HL-60 (cell line): ENCODE measurements around the gene FLYWCH2.

Source experiments
- GABPA ChIP-seq: IDR thresholded peaks from 2 replicates; pipeline ENCODE4 v1.6.1; 2012; ENCODE audit warnings: low read depth
- TF ChIP-seq, protein P1 (sequence below): IDR thresholded peaks from one replicate; pipeline ENCODE4 v1.5.1; 2011; ENCODE audit warnings: low read length, control low read depth, inconsistent platforms; ENCODE audit not compliant: insufficient read depth
- TF ChIP-seq, protein P2 (sequence below): IDR thresholded peaks from 2 replicates; pipeline ENCODE4 v1.6.1; 2012; ENCODE audit warnings: low read depth; ENCODE audit not compliant: insufficient replicate concordance

DNA sequence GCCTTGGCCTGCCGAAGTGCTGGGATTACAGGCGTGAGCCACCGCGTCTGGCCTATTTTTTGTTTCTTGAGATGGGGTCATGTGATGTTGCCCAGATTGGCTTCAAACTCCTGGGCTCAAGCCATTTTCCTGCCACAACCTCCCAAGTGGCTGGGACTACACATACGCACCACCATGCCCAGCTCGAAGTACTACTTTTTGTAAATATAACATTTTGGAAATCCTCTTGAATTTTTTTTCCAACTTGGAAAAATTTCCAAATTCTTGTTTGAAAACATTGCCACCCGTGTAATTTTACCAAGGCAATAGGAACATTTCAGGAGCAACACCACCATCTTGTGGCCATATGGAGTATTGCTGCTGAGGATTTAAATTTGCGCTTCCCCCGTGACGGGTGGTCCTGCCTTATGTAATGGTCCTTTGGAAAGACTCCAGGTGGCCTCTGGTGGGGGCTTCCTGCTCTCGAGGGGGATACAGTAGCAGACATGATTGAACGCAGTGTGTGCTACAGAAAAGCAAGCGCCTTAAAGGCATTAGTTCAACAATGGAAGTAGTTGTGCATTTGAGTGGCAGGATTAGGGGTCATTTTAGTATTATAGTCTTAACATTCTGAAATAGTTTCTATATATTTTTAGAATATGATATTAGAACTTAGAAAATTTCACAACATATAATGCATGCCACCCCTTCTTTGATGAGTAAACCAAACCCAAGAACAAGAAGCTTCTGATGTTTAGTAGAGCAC lies 36.7 kb downstream of the FLYWCH2 start:
- TF ChIP-seq, protein P1, sequence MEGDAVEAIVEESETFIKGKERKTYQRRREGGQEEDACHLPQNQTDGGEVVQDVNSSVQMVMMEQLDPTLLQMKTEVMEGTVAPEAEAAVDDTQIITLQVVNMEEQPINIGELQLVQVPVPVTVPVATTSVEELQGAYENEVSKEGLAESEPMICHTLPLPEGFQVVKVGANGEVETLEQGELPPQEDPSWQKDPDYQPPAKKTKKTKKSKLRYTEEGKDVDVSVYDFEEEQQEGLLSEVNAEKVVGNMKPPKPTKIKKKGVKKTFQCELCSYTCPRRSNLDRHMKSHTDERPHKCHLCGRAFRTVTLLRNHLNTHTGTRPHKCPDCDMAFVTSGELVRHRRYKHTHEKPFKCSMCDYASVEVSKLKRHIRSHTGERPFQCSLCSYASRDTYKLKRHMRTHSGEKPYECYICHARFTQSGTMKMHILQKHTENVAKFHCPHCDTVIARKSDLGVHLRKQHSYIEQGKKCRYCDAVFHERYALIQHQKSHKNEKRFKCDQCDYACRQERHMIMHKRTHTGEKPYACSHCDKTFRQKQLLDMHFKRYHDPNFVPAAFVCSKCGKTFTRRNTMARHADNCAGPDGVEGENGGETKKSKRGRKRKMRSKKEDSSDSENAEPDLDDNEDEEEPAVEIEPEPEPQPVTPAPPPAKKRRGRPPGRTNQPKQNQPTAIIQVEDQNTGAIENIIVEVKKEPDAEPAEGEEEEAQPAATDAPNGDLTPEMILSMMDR, result peak; percentile 89
- TF ChIP-seq, protein P2, sequence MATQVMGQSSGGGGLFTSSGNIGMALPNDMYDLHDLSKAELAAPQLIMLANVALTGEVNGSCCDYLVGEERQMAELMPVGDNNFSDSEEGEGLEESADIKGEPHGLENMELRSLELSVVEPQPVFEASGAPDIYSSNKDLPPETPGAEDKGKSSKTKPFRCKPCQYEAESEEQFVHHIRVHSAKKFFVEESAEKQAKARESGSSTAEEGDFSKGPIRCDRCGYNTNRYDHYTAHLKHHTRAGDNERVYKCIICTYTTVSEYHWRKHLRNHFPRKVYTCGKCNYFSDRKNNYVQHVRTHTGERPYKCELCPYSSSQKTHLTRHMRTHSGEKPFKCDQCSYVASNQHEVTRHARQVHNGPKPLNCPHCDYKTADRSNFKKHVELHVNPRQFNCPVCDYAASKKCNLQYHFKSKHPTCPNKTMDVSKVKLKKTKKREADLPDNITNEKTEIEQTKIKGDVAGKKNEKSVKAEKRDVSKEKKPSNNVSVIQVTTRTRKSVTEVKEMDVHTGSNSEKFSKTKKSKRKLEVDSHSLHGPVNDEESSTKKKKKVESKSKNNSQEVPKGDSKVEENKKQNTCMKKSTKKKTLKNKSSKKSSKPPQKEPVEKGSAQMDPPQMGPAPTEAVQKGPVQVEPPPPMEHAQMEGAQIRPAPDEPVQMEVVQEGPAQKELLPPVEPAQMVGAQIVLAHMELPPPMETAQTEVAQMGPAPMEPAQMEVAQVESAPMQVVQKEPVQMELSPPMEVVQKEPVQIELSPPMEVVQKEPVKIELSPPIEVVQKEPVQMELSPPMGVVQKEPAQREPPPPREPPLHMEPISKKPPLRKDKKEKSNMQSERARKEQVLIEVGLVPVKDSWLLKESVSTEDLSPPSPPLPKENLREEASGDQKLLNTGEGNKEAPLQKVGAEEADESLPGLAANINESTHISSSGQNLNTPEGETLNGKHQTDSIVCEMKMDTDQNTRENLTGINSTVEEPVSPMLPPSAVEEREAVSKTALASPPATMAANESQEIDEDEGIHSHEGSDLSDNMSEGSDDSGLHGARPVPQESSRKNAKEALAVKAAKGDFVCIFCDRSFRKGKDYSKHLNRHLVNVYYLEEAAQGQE, result no peak
- no peak for TF ChIP-seq GABPA
